GM19468 (cell line): Measurements from ENCODE around the gene JMJD6.
"Not testable (repeated sequence)": the region's sequence is repeated elsewhere in the genome, so short reads cannot be mapped to it uniquely, and the experiment has no call there.

Experiments
- ATAC-seq: cut with Tn5 transposase; IDR thresholded peaks from one replicate; pipeline ENCODE4 v1.9.1; 2021; ENCODE audit warnings: mild to moderate bottlenecking, moderate library complexity, moderate number of reproducible peaks; ENCODE audit not compliant: unreplicated experiment; ENCODE audit errors: extremely low read depth

The JMJD6 gene

GRCh38 chr17:76720211-76720610 is 6.2 kb downstream of the JMJD6 start:
- ATAC-seq, result no peak

- no peak for ATAC-seq
Observed at GRCh38 chr17:76718516-76718915, 7.9 kb downstream of the JMJD6 start.

- no peak for ATAC-seq
Observed at GRCh38 chr17:76716839-76717215, 9.6 kb downstream of the JMJD6 start.

- no peak for ATAC-seq
Observed at GRCh38 chr17:76716146-76716838, 10.1 kb downstream of the JMJD6 start.

- no peak for ATAC-seq
Observed at GRCh38 chr17:76715496-76715830, 10.9 kb downstream of the JMJD6 start.

- no peak for ATAC-seq
Observed at GRCh38 chr17:76714822-76715495, 11.4 kb downstream of the JMJD6 start.

- no peak for ATAC-seq
Observed at GRCh38 chr17:76714336-76714735, 12.1 kb downstream of the JMJD6 start.

DNA sequence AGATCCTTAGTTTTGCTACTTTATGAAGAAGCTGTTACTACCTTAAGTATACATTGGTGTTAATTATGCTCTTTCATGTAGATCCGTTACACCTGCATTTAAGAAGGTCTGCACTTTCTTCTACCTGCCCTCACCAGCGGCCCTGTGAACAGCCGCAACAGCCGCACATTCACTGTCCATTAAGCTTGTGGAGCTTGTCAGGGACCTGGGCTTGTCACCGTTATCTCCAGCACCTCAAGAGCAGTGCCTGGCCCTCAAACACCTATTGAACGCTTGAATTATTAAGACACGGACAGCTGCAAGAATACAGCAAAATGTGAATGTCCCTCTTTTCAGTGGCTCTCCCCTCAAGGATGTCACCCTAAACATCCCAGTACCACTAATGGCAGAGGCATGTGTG is 12.6 kb downstream of the JMJD6 start:
- no peak for ATAC-seq

DNA sequence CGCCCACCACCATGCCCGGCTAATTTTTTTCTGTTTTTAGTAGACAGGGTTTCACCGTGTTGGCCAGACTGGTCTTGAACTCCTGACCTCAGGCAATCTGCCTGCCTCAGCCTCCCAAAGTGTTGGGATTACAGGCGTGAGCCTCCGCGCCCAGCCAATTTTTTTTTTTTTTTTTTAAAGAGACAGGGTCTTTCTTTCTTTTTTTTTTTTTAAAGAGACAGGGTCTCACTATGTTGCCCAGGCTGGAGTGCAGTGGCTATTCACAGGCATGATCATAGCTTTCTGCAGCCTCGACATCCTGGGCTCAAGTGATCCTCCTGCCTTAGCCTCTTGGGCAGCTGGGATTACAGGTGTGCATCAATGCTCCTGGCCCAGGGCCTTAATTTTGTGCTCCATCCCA is 14.1 kb downstream of the JMJD6 start:
- ATAC-seq, result not testable (repeated sequence)

- no peak for ATAC-seq
Observed at GRCh38 chr17:76710863-76711611, 15.4 kb downstream of the JMJD6 start, which contains the start of gene MXRA7. Gene MXRA7 (minus strand): TSS chr17:76710965. CDS start chr17:76710946, 19 bp downstream.

GRCh38 chr17:76709951-76710862 is 16.2 kb downstream of the JMJD6 start:
- not testable (repeated sequence) for ATAC-seq

DNA sequence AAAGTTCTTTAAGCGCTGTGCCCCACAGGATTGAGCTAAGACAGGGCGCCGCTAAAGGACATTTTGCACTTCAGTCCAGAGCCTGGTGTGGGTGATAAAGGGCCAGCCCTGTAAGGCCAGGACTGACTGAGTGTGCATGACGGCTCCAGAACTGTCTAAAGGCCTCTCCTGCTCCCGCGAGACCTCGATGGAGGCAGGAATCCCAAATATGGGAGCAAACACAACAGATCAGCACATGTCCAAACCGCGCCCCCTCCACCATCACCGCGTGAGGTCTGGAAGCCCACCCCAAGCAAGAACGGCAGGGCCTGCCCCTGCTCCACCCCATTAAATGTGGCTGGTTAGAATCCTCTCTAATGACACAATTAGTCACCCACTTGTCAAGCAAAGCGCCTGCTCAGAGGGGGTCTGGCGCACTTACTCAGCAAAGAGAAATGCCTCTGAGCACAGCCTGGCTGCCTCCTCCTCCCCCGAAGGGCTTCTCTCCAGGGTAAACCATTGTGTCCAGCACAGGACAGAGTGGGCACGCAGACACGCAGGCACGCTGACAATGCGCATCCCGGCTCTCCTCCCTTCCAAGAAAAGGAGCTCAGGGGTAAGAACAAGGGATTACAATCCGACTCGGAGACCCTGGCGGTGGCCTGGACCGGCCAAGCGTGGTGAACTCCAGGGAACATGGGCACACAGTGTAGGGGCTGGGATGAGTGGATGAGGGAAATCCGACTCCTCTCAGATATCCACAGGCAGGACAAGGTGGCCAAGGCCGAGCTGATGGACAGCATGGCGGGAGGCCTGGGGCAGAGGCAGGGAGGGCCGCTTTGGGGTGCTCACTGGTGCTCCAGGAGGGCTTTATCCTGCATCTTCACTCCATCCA is 17.1 kb downstream of the JMJD6 start:
- ATAC-seq, result no peak

DNA sequence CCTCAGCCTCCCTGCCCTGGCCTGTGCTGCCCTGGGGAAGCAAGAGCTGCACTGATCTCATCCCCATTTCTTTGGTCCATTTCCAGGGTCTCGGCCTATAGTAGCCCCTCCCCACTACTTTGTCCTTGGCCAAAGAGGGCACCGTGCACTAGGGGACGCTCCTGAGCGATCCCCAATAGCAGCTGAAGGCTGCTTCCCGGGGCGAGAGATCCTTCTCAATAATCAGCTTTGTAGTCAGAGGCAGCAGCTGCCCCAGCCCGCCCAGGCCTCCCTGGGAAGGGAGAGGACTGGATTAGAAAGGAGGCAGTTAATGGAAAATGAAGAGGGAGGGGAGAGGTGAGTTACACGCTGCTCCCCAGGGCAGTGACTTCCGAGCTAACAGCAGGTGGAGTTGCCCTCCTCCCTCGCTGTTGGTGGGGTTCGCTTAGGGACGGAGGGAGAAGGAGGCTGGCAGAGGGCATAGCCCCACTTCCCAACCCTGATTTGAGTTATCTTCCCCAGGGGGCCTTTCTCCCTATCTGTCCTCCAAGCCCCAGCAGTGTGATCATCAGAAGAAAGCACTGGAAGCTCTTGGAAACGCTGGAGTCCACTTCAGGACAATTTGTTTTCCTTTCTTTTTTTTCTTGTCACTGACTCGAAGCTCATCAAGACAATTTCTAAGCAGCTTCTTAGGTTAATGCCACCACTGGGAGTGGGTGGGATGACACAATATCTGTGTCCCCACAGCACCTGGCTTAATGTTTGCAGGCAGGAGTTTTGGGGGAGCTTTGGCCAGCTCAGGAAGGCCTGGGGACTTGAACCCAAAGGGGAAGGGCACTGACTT is 18.2 kb downstream of the JMJD6 start:
- ATAC-seq, result no peak

- ATAC-seq, result no peak
Observed at GRCh38 chr17:76706817-76707216, 19.6 kb downstream of the JMJD6 start.

DNA sequence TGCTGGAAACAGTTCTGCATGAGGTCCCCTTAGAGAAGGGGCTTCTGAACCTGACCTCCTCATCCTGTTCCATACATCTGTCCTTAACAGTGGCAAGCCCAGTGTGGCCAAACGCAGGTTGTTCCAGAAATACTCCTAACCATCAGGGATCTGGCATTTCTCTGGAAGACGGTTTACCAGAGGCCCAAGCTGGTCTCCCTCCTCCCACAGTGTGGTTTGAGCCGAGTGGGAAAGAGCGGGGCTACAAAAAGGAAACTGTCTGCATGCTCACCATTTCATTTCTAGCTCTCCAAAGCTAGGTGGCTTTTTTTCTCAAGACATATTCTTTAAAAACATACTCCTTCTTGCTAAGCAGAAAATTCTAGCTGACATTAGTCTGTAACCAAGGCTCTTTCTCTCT is 21.6 kb downstream of the JMJD6 start:
- ATAC-seq, result no peak

DNA sequence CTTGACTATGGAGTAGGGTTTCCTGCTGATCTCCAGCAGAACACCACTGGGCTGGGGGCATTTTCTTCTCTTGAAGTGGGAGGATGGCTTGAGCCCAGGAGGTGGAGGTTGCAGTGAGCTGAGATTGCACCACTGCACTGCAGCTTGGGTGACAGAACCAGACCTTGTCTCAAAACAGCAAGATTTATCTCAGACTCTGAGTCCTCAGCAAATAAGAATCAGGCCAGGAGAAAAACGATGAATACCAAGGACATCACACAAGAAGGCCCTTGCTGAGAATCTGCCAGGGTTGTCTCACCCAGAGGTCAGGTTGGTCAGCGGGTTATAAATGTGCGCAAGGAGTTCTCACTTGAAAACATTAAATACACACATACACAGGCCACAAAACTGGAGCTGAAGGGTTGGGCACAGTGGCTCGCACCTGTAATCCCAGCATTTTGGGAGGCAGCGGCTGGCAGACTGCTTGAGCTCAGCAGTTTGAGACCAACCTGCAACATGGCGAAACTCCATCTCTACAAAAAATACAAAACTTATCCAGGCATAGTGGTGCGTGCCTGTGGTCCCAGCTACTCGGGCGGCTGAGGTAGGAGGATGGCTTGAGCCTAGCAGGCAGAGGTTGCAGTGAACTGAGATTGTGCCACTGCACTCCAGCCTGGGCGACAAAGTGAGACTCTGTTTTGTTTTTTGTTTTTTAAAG is 23.3 kb downstream of the JMJD6 start:
- no peak for ATAC-seq

DNA sequence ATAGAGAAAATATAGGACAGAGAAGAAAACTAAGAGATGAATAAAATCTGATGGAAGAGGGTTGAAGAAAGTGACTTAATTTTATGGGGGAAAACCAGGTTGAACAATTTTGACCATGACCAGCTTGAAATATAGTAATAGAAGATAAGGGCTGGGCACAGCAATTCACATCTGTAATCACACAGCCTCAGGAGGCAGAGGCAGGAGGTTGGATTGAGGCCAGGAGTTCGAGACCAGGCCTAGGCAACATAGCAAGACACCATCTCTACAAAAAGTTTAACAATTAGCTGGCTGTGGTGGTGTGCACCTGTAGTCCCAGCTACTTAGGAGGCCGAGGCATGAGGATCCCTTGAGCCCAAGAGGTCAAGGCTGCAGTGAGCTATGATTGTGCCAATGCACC is 24.3 kb downstream of the JMJD6 start:
- no peak for ATAC-seq

GRCh38 chr17:76701471-76701967 is 24.9 kb downstream of the JMJD6 start:
- no peak for ATAC-seq
